H1 (cell line): ENCODE data around the gene FRMD5. TPM values are rescaled to one million over a fixed set of nuclear protein-coding genes. Genes with fewer than 3 reads are reported as not detected.

Experiments
- CTCF ChIA-PET: fragments of 300-600 bp; sonication (Branson Sonifier 250); formaldehyde crosslinking; loops from one replicate; lab custom pipeline; 2021; ENCODE audit not compliant: partially characterized antibody; lab: Charles Lee
- POLR2A ChIA-PET: fragments of 300-600 bp; sonication (Branson Sonifier 250); formaldehyde crosslinking; loops from one replicate; lab custom pipeline; 2021; ENCODE audit warnings: inconsistent platforms; ENCODE audit not compliant: partially characterized antibody; lab: Charles Lee
- DNase-seq, 2 experiments: peaks; one replicate each; pipeline versions ENCODE4 v3.0.0 to v3.0.0-alpha.2; 2010 to 2022; ENCODE audit warnings: low spot score in 2 of 2, low read depth in 1 of 2, mixed read lengths in 1 of 2
- FAIRE-seq: peaks from 2 replicates; lab custom pipeline; 2011; peaks lifted over from hg19 to GRCh38; lab: Jason Lieb, UNC
- H2AFZ ChIP-seq: 2 replicates; pipeline ENCODE4 v1.8.1; 2012; ENCODE audit warnings: low read length, inconsistent platforms
- H2AK5ac ChIP-seq: 2 replicates; pipeline ENCODE4 v1.6.1; 2013; ENCODE audit warnings: low read depth, low read length
- H2BK120ac ChIP-seq: replicated peaks from 2 replicates; pipeline ENCODE3; 2013; ENCODE audit warnings: low read depth, low read length, inconsistent platforms
- H2BK12ac ChIP-seq: 2 replicates; pipeline ENCODE4 v1.6.1; 2013; ENCODE audit warnings: low read depth, low read length
- H2BK15ac ChIP-seq: 2 replicates; pipeline ENCODE4 v1.6.1; 2013; ENCODE audit warnings: low read length
- H2BK20ac ChIP-seq: 2 replicates; pipeline ENCODE4 v1.6.1; 2013; ENCODE audit warnings: low read length
- H2BK5ac ChIP-seq: 2 replicates; pipeline ENCODE4 v1.6.1; 2013; ENCODE audit warnings: low read depth, low read length
- H3K14ac ChIP-seq: 2 replicates; pipeline ENCODE4 v1.6.1; 2013; ENCODE audit warnings: inconsistent platforms; ENCODE audit not compliant: insufficient read length
- H3K18ac ChIP-seq: 2 replicates; pipeline ENCODE4 v1.6.1; 2013; ENCODE audit warnings: low read length; ENCODE audit errors: extremely low read depth
- H3K23ac ChIP-seq: 2 replicates; pipeline ENCODE4 v1.6.1; 2013; ENCODE audit warnings: inconsistent platforms; ENCODE audit not compliant: insufficient read length
- H3K23me2 ChIP-seq: 2 replicates; pipeline ENCODE4 v1.6.1; 2013; ENCODE audit warnings: low read depth, low read length
- H3K27ac ChIP-seq: 2 replicates; pipeline ENCODE4 v1.6.1; 2011; ENCODE audit warnings: low read depth, low read length, inconsistent platforms
- H3K27me3 ChIP-seq, 4 experiments: replicated peaks in 1 of 4; 1 replicate in 1 of 4; 2 replicates in 3 of 4; pipeline versions ENCODE4 v1.6.1 to v1.8.1; 2011 to 2013; ENCODE audit warnings: low read length in 3 of 4, mild to moderate bottlenecking in 3 of 4, inconsistent platforms in 2 of 4, mixed read lengths in 2 of 4, moderate library complexity in 1 of 4; ENCODE audit not compliant: control insufficient read depth in 3 of 4, insufficient read depth in 3 of 4; ENCODE audit errors: extremely low read depth in 1 of 4
- H3K36me3 ChIP-seq, 4 experiments: 2 replicates each; pipeline versions ENCODE4 v1.6.1 to v1.8.1; 2011 to 2013; ENCODE audit warnings: mild to moderate bottlenecking in 4 of 4, low read length in 3 of 4, moderate library complexity in 2 of 4, control low read depth in 1 of 4, inconsistent platforms in 1 of 4; ENCODE audit not compliant: insufficient read depth in 4 of 4, control insufficient read depth in 2 of 4
- H3K4ac ChIP-seq: replicated peaks from 2 replicates; pipeline ENCODE3; 2013; ENCODE audit warnings: low read length, low read depth, mixed read lengths, inconsistent platforms; ENCODE audit not compliant: insufficient read length
- H3K4me1 ChIP-seq, 4 experiments: replicated peaks in 1 of 4; 1 replicate in 1 of 4; 2 replicates in 3 of 4; pipeline versions ENCODE4 v1.6.1 to v1.8.1; 2011 to 2013; ENCODE audit warnings: low read length in 3 of 4, inconsistent platforms in 2 of 4, mixed read lengths in 1 of 4; ENCODE audit not compliant: insufficient read depth in 4 of 4, control insufficient read depth in 3 of 4
- H3K4me2 ChIP-seq, 2 experiments: 2 replicates each; pipeline versions ENCODE4 v1.6.1 to v1.8.1; 2011 to 2013; ENCODE audit warnings: low read depth in 2 of 2, low read length in 2 of 2, control low read depth in 1 of 2, inconsistent platforms in 1 of 2, mild to moderate bottlenecking in 1 of 2; ENCODE audit not compliant: insufficient read depth in 1 of 2
- H3K4me3 ChIP-seq, 4 experiments: fragments of 200-600, 300-600 bp in 1 of 4; sonication (generic), shearing (Covaris generic), sonication (Bioruptor Twin) in 1 of 4; 2 replicates each; pipeline versions ENCODE4 v1.5.1 to v1.8.1; 2011 to 2016; ENCODE audit warnings: low read length in 4 of 4, low read depth in 3 of 4, control low read depth in 2 of 4, inconsistent platforms in 2 of 4, mild to moderate bottlenecking in 2 of 4, mixed read lengths in 1 of 4, moderate library complexity in 1 of 4; ENCODE audit not compliant: insufficient read depth in 2 of 4; ENCODE audit errors: extremely low read depth in 1 of 4
- H3K56ac ChIP-seq: replicated peaks from 2 replicates; pipeline ENCODE3; 2013; ENCODE audit warnings: low read depth, mild to moderate bottlenecking, mixed read lengths, low read length, inconsistent platforms; ENCODE audit not compliant: insufficient read length
- H3K79me1 ChIP-seq: 2 replicates; pipeline ENCODE4 v1.6.1; 2013; ENCODE audit warnings: low read depth, low read length, control low read depth
- H3K79me2 ChIP-seq, 2 experiments: 2 replicates each; pipeline versions ENCODE4 v1.6.1 to v1.8.1; 2012 to 2013; ENCODE audit warnings: low read length in 2 of 2, mild to moderate bottlenecking in 2 of 2, inconsistent platforms in 1 of 2; ENCODE audit not compliant: insufficient read depth in 2 of 2, control insufficient read depth in 1 of 2
- H3K9ac ChIP-seq, 4 experiments: replicated peaks in 1 of 4; 1 replicate in 1 of 4; 2 replicates in 3 of 4; pipeline versions ENCODE4 v1.6.1 to v1.8.1; 2011 to 2013; ENCODE audit warnings: low read depth in 3 of 4, low read length in 3 of 4, control low read depth in 2 of 4, mild to moderate bottlenecking in 2 of 4, moderate library complexity in 2 of 4, inconsistent platforms in 1 of 4; ENCODE audit errors: extremely low read depth in 1 of 4
- H3K9me3 ChIP-seq, 2 experiments: 2 replicates each; pipeline versions ENCODE4 v1.6.1 to v1.8.1; 2012 to 2013; ENCODE audit warnings: mild to moderate bottlenecking in 2 of 2, moderate library complexity in 2 of 2, control low read depth in 1 of 2, inconsistent platforms in 1 of 2, low read depth in 1 of 2, low read length in 1 of 2, mixed read lengths in 1 of 2; ENCODE audit not compliant: insufficient read depth in 2 of 2
- H4K20me1 ChIP-seq, 2 experiments: replicated peaks in 1 of 2; 2 replicates each; pipeline versions ENCODE3 to v1.8.1; 2011 to 2013; ENCODE audit warnings: inconsistent platforms in 2 of 2, low read length in 2 of 2, mild to moderate bottlenecking in 1 of 2; ENCODE audit not compliant: insufficient read depth in 2 of 2, control insufficient read depth in 1 of 2
- H4K5ac ChIP-seq: 2 replicates; pipeline ENCODE4 v1.6.1; 2013; ENCODE audit warnings: low read length, low read depth, mixed read lengths, inconsistent platforms; ENCODE audit not compliant: insufficient read length
- H4K8ac ChIP-seq: 2 replicates; pipeline ENCODE4 v1.8.0; 2013; ENCODE audit warnings: mild to moderate bottlenecking, moderate library complexity, low read length, inconsistent platforms; ENCODE audit not compliant: insufficient read depth; ENCODE audit errors: extremely low read depth
- H4K91ac ChIP-seq: replicated peaks from 2 replicates; pipeline ENCODE3; 2013; ENCODE audit warnings: low read length, mixed read lengths, inconsistent platforms; ENCODE audit not compliant: insufficient read length
- CHD1 ChIP-seq: IDR thresholded peaks from 2 replicates; pipeline ENCODE4 v1.6.1; 2012; ENCODE audit warnings: low read depth, low read length, improper control_type of control experiment
- GABPA ChIP-seq: IDR thresholded peaks from 2 replicates; pipeline ENCODE4 v1.6.1; 2011; ENCODE audit warnings: mild to moderate bottlenecking, low read length, moderate library complexity, borderline replicate concordance; ENCODE audit not compliant: insufficient read depth
- HDAC6 ChIP-seq: IDR thresholded peaks from one replicate; pipeline ENCODE4 v1.7.1; 2012; ENCODE audit warnings: low read depth, mild to moderate bottlenecking, inconsistent platforms, low read length, moderate library complexity
- RNF2 ChIP-seq: fragments of 200-900, 300-1000 bp; sonication (generic); IDR thresholded peaks from 2 replicates; pipeline ENCODE4 v1.7.1; 2016; ENCODE audit warnings: borderline replicate concordance, low read depth, mild to moderate bottlenecking, antibody characterized with exemption, low read length; ENCODE audit not compliant: poor library complexity, severe bottlenecking; ENCODE audit errors: missing control alignments
- RXRA ChIP-seq: IDR thresholded peaks from 2 replicates; pipeline ENCODE4 v1.6.1; 2011; ENCODE audit warnings: low read depth, mild to moderate bottlenecking, low read length, moderate library complexity; ENCODE audit not compliant: insufficient read depth
- SAP30 ChIP-seq: fragments of 300-600 bp; sonication (generic); IDR thresholded peaks from 2 replicates; pipeline ENCODE4 v1.7.1; 2012; ENCODE audit warnings: low read length, moderate library complexity, mild to moderate bottlenecking, inconsistent platforms; ENCODE audit not compliant: insufficient read depth, insufficient replicate concordance
- SIN3A ChIP-seq, 2 experiments: IDR thresholded peaks in 1 of 2; conservative IDR thresholded peaks in 1 of 2; 2 replicates each; pipeline ENCODE4 v1.6.1; 2011 to 2012; ENCODE audit warnings: low read length in 2 of 2, improper control_type of control experiment in 1 of 2, low read depth in 1 of 2, mild to moderate bottlenecking in 1 of 2
- SIRT6 ChIP-seq: IDR thresholded peaks from one replicate; pipeline ENCODE4 v1.7.1; 2012; ENCODE audit warnings: low read length, inconsistent platforms
- SP4 ChIP-seq: IDR thresholded peaks from 2 replicates; pipeline ENCODE4 v1.6.1; 2012; ENCODE audit warnings: low read length, inconsistent platforms
- TBP ChIP-seq: IDR thresholded peaks from 2 replicates; pipeline ENCODE4 v1.6.1; 2011; ENCODE audit warnings: low read depth, low read length, improper control_type of control experiment
- WGBS, 2 experiments: shearing (Covaris generic) in 1 of 2; methylation state at CpG; one replicate each; pipeline versions ENCODE4 v1.1.6 to v1.1.7; 2013 to 2015; ENCODE audit warnings: low lambda C conversion rate in 2 of 2, mixed read lengths in 2 of 2, inconsistent platforms in 1 of 2, low coverage in 1 of 2, missing lambda C conversion rate in 1 of 2; ENCODE audit not compliant: insufficient replicate concordance in 2 of 2, insufficient coverage in 1 of 2, insufficient read length in 1 of 2; ENCODE audit errors: extremely low coverage in 1 of 2, missing lambda C conversion rate in 1 of 2; 5-methylcytosine and 5-hydroxymethylcytosine counted together
- polyA plus RNA-seq, 7 experiments: library from polyadenylated mRNA; depleted of rRNA in 3 of 7; stranded (reverse) in 5 of 7; unstranded in 2 of 7; fragments of >200 nt in 5 of 7; fragments of 200-250 nt in 2 of 7; gene quantifications; 1 replicate in 5 of 7; 2 replicates in 1 of 7; 4 replicates in 1 of 7; pipeline versions ENCODE4 v1.2.1 to v1.2.3, GENCODE V29; 2011 to 2013; ENCODE audit warnings: missing spikeins in 2 of 7, mixed read lengths in 2 of 7
- total RNA-seq: library from RNA; stranded (reverse); fragmentation: NEBNext Ultra II Directional; extraction: Animal tissue kit (Norgen Biotek cat#: 25700); gene quantifications from 2 replicates; pipeline ENCODE4 v1.2.1, GENCODE V29; 2021
- TF ChIP-seq, protein P1 (sequence below): IDR thresholded peaks from 2 replicates; pipeline ENCODE4 v1.6.1; 2011; ENCODE audit warnings: low read length, improper control_type of control experiment

FRMD5 gene
- total and polyA plus RNA-seq, 2 of the 8 experiments (the other 6 are each of a cell fraction or from before 2014, with no cell fraction given): 10.1 to 12.6 TPM

DNA sequence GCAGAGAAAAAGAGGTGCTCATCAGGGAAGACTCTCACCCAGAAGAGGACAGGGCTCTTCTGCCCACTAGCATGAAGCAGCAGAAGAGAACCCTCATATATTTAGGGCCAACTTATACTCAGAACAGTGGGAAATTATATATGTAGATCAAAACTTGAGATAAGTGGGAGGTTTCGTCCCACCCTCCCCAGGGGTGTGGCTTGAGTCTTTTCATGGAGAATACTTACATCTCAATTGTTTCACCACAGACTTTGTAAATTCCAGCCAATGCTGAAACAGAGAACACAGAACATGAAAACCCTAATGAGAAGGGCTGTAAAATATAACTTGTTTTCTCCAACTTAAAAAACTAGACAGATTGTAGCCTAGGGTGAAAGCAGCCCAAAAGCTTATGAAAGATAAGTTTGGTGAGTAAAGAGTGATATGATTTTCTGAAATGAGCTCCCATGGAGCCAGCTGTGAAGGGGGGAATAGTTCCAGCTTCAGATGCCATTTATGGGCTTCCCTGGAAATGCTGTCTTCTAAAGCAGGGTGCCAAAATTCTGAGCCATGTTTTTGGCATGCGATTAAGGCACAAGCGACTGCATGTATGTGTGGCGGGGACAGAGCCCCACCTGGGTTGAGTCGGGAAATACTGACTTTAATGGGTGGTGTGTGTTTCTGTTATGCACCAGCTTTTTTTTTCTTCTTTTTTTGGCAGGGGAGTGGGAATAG is 275.4 kb downstream of the FRMD5 start:
- no peak for FAIRE-seq
- ChIA-PET CTCF (interaction anchor here (0.9 to 2.0 kb wide), 3 partner anchors 10 to 146 kb away, joined by 3 to 4 read pairs (median 4); no protein-coding TSS in a partner anchor), POLR2A (interaction anchor here (0.6 to 1.0 kb wide), 2 partner anchors 8 to 9 kb away, joined by 3 to 4 read pairs; no protein-coding TSS in a partner anchor)
- H3K23me2 ChIP-seq: no peaks in the 10 kb centered on the region; the same call in 1 of the 2 replicates
- H3K4ac ChIP-seq: no peak overlapping the region
- H3K14ac ChIP-seq: no peak overlapping the region
- no peak overlapping the region for H4K91ac ChIP-seq
- no peaks in the 10 kb centered on the region for H3K27me3 ChIP-seq
- H3K27ac ChIP-seq: no peak overlapping the region
- no peaks in the 10 kb centered on the region for H3K36me3 ChIP-seq
- H2AFZ ChIP-seq: no peak overlapping the region
- no peak overlapping the region for H2BK120ac ChIP-seq
- H2BK15ac ChIP-seq: no peak overlapping the region
- no peak overlapping the region for H3K23ac ChIP-seq
- no peak overlapping the region for H3K56ac ChIP-seq
- no peak for DNase-seq
- no peaks in the 10 kb centered on the region for H3K79me1 ChIP-seq
- H3K4me3 ChIP-seq: no peak overlapping the region
- no peak overlapping the region for H2BK12ac ChIP-seq
- H3K4me2 ChIP-seq: no peak overlapping the region
- WGBS, 2 experiments: 94% methylated on average over 5 of the region's 5 CpGs; no CpG with 5 or more reads in 1 of the 2 experiments
- H4K20me1 ChIP-seq: no peaks in the 10 kb centered on the region
- no peak overlapping the region for H2BK20ac ChIP-seq
- H3K4me1 ChIP-seq: peaks cover 5 to 11% (median 7%) of the 10 kb centered on the region in 4 experiments
- no peak overlapping the region for H3K18ac ChIP-seq
- no peak overlapping the region for H3K9ac ChIP-seq
- no peak overlapping the region for H4K8ac ChIP-seq
- no peak overlapping the region for H4K5ac ChIP-seq
- H2BK5ac ChIP-seq: no peak overlapping the region
- no peak overlapping the region for H2AK5ac ChIP-seq
- no peaks in the 10 kb centered on the region for H3K79me2 ChIP-seq
- no peaks in the 10 kb centered on the region for H3K9me3 ChIP-seq
- TF ChIP-seq RNF2 (no peak), RXRA (no peak), GABPA (no peak), SIRT6 (no peak), HDAC6 (no peak), TBP (no peak), SAP30 (no peak), SP4 (no peak), CHD1 (no peak), SIN3A (conservative IDR thresholded peaks at IDR 0.05 in 1 of 2, IDR thresholded peaks at IDR 0.05 in 1 of 2; ENCODE audit: low read depth in 1 of 2, low read length in 2 of 2) (no peak)
- TF ChIP-seq, protein P1, sequence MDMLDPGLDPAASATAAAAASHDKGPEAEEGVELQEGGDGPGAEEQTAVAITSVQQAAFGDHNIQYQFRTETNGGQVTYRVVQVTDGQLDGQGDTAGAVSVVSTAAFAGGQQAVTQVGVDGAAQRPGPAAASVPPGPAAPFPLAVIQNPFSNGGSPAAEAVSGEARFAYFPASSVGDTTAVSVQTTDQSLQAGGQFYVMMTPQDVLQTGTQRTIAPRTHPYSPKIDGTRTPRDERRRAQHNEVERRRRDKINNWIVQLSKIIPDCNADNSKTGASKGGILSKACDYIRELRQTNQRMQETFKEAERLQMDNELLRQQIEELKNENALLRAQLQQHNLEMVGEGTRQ: no peak
